Omental fat pad (tissue), 4 donors: ENCODE results near the gene SLC18B1. TPM values are rescaled to one million over a fixed set of nuclear protein-coding genes. Genes with fewer than 3 reads are reported as not detected.
A peak's percentile ranks its signal among the peaks of the same experiment; 100 is the strongest.

Source experiments
- ATAC-seq: fragments of 150-250 bp; one replicate; pipeline ENCODE4 v1.9.1; 2016; ENCODE audit warnings: mild to moderate bottlenecking, moderate library complexity; ENCODE audit not compliant: low FRiP score
- DNase-seq: peaks from one replicate; pipeline ENCODE4 v3.0.0-alpha.2; 2019; ENCODE audit warnings: low spot score
- CTCF ChIP-seq, 3 donors: fragments of 450-650 bp; IDR thresholded peaks; one replicate each; pipeline ENCODE4 v1.5.1; 2016 to 2017; ENCODE audit warnings: antibody characterized with exemption in 3 of 3, mild to moderate bottlenecking in 3 of 3, moderate library complexity in 2 of 3
- total RNA-seq, 4 donors: library from RNA; depleted of rRNA; stranded (reverse); fragments of >200 nt; gene quantifications; one replicate each; pipeline ENCODE4 v1.1.0, GENCODE V29; 2016

SLC18B1 gene
- total RNA-seq, 4 donors from 2014 or later, result 10.8 to 20.2 (median 17.2) TPM

GRCh38 chr6:132798869-132799538 lies 567 bp upstream of the SLC18B1 start:
- no peak for TF ChIP-seq CTCF (IDR thresholded peaks at IDR 0.05)
- ATAC-seq, result peak; percentile 88
- no peak for DNase-seq

- DNase-seq (no peak), ATAC-seq (no peak)
- TF ChIP-seq CTCF (IDR thresholded peaks at IDR 0.05), result no peak
Measured at GRCh38 chr6:132795461-132795860, 3.0 kb downstream of the SLC18B1 start.

GRCh38 chr6:132792510-132792909 lies 5.9 kb downstream of the SLC18B1 start:
- no peak for TF ChIP-seq CTCF (IDR thresholded peaks at IDR 0.05)
- DNase-seq (no peak), ATAC-seq (no peak)

GRCh38 chr6:132790450-132790849 lies 8.0 kb downstream of the SLC18B1 start:
- ATAC-seq (no peak), DNase-seq (no peak)
- TF ChIP-seq CTCF (IDR thresholded peaks at IDR 0.05), result no peak

- no peak for ATAC-seq
- DNase-seq, result no peak
- TF ChIP-seq CTCF (IDR thresholded peaks at IDR 0.05), result no peak
Measured at GRCh38 chr6:132789396-132789776, 9.1 kb downstream of the SLC18B1 start.

- TF ChIP-seq CTCF (IDR thresholded peaks at IDR 0.05), result no peak
- no peak for DNase-seq
- ATAC-seq, result no peak
Measured at GRCh38 chr6:132788658-132789395, 9.6 kb downstream of the SLC18B1 start.

- TF ChIP-seq CTCF (IDR thresholded peaks at IDR 0.05), result no peak
- DNase-seq (no peak), ATAC-seq (no peak)
Measured at GRCh38 chr6:132785936-132786335, 12.5 kb downstream of the SLC18B1 start.
